Rectal smooth muscle tissue (tissue), 1 donor: ENCODE data around the gene CFAP100.

Experiments
- H3K27ac ChIP-seq: one replicate; pipeline ENCODE4 v1.7.0; 2013; ENCODE audit warnings: low read depth, low read length, inconsistent platforms
- H3K27me3 ChIP-seq: one replicate; pipeline ENCODE4 v1.7.0; 2013; ENCODE audit warnings: low read length; ENCODE audit not compliant: control insufficient read depth, insufficient read depth
- H3K36me3 ChIP-seq: one replicate; pipeline ENCODE4 v1.7.0; 2013; ENCODE audit warnings: low read length; ENCODE audit not compliant: control insufficient read depth, insufficient read depth
- H3K4me1 ChIP-seq: one replicate; pipeline ENCODE4 v1.7.0; 2013; ENCODE audit warnings: low read length; ENCODE audit not compliant: control insufficient read depth, insufficient read depth
- H3K4me3 ChIP-seq: one replicate; pipeline ENCODE4 v1.7.0; 2013; ENCODE audit warnings: low read length
- H3K9ac ChIP-seq: one replicate; pipeline ENCODE4 v1.7.0; 2013; ENCODE audit warnings: low read length

The CFAP100 gene

DNA sequence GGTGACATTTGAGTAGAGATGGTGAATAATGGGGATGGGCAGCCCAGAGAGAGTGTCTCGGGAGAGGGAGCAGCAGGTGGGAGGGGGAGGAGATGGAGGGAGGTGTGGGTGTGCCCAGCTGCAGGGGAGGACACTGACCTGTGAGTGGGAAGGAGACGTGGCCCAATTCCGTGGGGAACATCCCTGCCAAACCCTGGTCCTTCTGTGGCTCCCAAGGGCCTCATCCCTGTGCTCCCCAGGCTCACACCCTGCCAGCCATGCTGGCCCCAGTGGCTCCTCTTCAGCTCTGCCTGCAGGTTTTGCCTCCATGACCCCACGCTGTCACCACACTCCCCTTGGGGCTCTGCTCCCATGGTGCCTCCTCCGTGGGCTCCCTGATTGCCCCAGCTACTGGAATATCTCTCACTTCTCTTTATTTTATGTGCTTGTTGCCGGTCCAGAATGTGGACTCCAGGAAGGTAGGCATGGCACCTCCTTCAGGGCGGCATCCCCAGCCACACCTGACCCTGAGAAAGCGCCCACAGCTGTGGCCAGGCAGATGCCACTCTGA is 7.0 kb downstream of the CFAP100 start:
- Histone ChIP-seq H3K4me3 (no peak overlapping the region), H3K27ac (no peak overlapping the region), H3K36me3 (no peaks in the 10 kb centered on the region), H3K4me1 (no peaks in the 10 kb centered on the region), H3K9ac (no peak overlapping the region), H3K27me3 (peaks cover 3% of the 10 kb centered on the region)

- H3K4me3 ChIP-seq, result no peak overlapping the region
- H3K9ac ChIP-seq, result no peak overlapping the region
- H3K27ac ChIP-seq, result no peak overlapping the region
- H3K27me3 ChIP-seq, result peaks cover 3% of the 10 kb centered on the region
- no peaks in the 10 kb centered on the region for H3K4me1 ChIP-seq
- no peaks in the 10 kb centered on the region for H3K36me3 ChIP-seq
Observed at GRCh38 chr3:126402178-126402577, 7.5 kb downstream of the CFAP100 start.

- Histone ChIP-seq H3K4me1 (no peaks in the 10 kb centered on the region), H3K27me3 (peaks cover 3% of the 10 kb centered on the region), H3K36me3 (no peaks in the 10 kb centered on the region), H3K4me3 (no peak overlapping the region), H3K27ac (no peak overlapping the region), H3K9ac (no peak overlapping the region)
Observed at GRCh38 chr3:126402666-126403302, 8.1 kb downstream of the CFAP100 start.

DNA sequence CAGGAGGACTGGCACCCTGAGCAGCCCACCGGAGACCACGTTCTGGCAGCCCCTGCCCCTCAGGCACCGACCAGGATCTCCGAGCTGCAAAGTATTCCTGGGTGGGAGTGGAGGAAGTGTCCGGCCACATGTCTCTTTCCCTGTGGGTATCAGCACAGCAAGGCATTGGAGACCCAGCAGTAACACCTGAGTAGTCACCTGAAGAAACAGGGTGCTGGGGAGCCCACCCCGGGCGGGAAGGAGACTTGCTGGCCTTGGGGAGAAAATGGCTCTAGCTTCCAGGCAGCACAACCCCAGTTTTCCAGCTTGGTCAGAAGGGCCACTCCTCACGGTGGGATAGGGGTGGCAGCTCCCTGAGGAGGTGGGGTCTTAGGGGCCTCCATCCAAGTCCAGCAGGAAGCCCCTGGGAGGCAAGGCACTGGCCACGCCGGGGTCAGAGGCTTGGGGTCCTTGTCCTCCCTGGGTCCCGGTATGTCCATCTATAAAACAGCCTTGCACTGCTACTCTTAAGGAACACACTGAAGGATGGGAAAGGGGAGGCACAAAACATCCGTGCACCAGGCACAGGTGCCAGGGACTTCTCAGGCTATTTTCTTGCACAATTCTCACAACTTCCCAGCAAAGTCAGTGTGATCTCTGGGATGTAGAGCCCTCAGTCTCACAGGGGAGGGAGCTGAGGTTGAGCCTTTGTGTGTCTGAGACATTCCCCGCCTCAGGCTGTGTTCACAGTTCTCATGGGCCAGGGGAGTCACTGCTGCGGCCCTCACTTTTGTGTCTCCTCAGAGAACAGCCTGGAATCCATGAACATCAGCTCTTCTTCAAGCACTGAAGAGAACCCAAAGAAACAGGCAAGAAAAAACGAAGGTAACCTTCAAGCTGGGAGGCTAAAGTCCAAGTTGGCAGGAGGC is 11.9 kb downstream of the CFAP100 start:
- no peaks in the 10 kb centered on the region for H3K36me3 ChIP-seq
- H3K9ac ChIP-seq, result no peak overlapping the region
- H3K27me3 ChIP-seq, result peaks cover 3% of the 10 kb centered on the region

GRCh38 chr3:126407412-126408044 is 12.8 kb downstream of the CFAP100 start:
- Histone ChIP-seq H3K4me1 (no peaks in the 10 kb centered on the region), H3K36me3 (no peaks in the 10 kb centered on the region), H3K27me3 (peaks cover 3% of the 10 kb centered on the region), H3K9ac (no peak overlapping the region), H3K4me3 (no peak overlapping the region), H3K27ac (no peak overlapping the region)

More for the DNA sequence above, 11.9 kb downstream of the CFAP100 start:
- no peaks in the 10 kb centered on the region for H3K4me1 ChIP-seq
- H3K4me3 ChIP-seq, result no peak overlapping the region
- no peak overlapping the region for H3K27ac ChIP-seq

GRCh38 chr3:126408099-126408498 is 13.4 kb downstream of the CFAP100 start:
- Histone ChIP-seq H3K4me3 (no peak overlapping the region), H3K27me3 (peaks cover 3% of the 10 kb centered on the region), H3K4me1 (no peaks in the 10 kb centered on the region), H3K27ac (no peak overlapping the region), H3K9ac (no peak overlapping the region), H3K36me3 (no peaks in the 10 kb centered on the region)

GRCh38 chr3:126412841-126413692 is 18.4 kb downstream of the CFAP100 start:
- H3K36me3 ChIP-seq, result no peaks in the 10 kb centered on the region
- H3K4me3 ChIP-seq, result no peak overlapping the region
- no peak overlapping the region for H3K9ac ChIP-seq
- H3K4me1 ChIP-seq, result no peaks in the 10 kb centered on the region
- peaks cover 6% of the 10 kb centered on the region for H3K27me3 ChIP-seq
- no peak overlapping the region for H3K27ac ChIP-seq

GRCh38 chr3:126413693-126414080 is 19.0 kb downstream of the CFAP100 start:
- Histone ChIP-seq H3K9ac (no peak overlapping the region), H3K4me3 (no peak overlapping the region), H3K36me3 (no peaks in the 10 kb centered on the region), H3K4me1 (no peaks in the 10 kb centered on the region), H3K27me3 (peaks cover 6% of the 10 kb centered on the region), H3K27ac (no peak overlapping the region)

DNA sequence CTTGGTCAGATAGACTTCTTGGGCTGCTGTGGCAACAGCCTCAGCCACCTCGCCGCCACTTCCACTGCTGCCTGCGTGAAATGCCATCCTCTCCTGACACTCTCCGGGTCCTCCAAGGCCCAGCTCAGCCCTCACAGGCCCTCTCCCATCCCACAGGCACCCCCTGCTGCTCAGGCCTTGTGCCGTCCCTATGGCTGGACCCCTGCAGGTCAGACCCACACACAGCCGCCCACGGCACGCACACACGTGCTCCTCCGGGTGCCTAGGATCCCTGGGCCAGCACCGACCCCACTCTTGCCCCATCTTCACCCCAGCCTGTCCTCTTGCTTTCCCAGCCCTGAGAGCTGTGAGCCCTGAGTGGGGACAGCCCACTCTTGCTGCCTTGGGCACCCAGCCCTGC is 19.7 kb downstream of the CFAP100 start:
- no peak overlapping the region for H3K4me3 ChIP-seq
- peaks cover 6% of the 10 kb centered on the region for H3K27me3 ChIP-seq
- H3K9ac ChIP-seq, result no peak overlapping the region
- no peak overlapping the region for H3K27ac ChIP-seq
- H3K36me3 ChIP-seq, result no peaks in the 10 kb centered on the region
- H3K4me1 ChIP-seq, result no peaks in the 10 kb centered on the region

GRCh38 chr3:126414961-126415660 is 20.4 kb downstream of the CFAP100 start:
- Histone ChIP-seq H3K27me3 (peaks cover 6% of the 10 kb centered on the region), H3K4me1 (no peaks in the 10 kb centered on the region), H3K9ac (no peak overlapping the region), H3K36me3 (no peaks in the 10 kb centered on the region), H3K4me3 (no peak overlapping the region), H3K27ac (no peak overlapping the region)
